WI38 (cell line): ENCODE results near the gene KLHL17.
A peak's percentile ranks its signal among the peaks of the same experiment; 100 is the strongest.

Source experiments
- H3K4me3 ChIP-seq: 2 replicates; pipeline ENCODE4 v1.5.1; 2011; ENCODE audit warnings: low read depth, mild to moderate bottlenecking, control low read depth, low read length
- TF ChIP-seq, protein P1 (sequence below): IDR thresholded peaks from 2 replicates; pipeline ENCODE4 v1.5.1; 2012; ENCODE audit warnings: low read depth, mild to moderate bottlenecking, control low read depth, low read length

The KLHL17 gene

DNA sequence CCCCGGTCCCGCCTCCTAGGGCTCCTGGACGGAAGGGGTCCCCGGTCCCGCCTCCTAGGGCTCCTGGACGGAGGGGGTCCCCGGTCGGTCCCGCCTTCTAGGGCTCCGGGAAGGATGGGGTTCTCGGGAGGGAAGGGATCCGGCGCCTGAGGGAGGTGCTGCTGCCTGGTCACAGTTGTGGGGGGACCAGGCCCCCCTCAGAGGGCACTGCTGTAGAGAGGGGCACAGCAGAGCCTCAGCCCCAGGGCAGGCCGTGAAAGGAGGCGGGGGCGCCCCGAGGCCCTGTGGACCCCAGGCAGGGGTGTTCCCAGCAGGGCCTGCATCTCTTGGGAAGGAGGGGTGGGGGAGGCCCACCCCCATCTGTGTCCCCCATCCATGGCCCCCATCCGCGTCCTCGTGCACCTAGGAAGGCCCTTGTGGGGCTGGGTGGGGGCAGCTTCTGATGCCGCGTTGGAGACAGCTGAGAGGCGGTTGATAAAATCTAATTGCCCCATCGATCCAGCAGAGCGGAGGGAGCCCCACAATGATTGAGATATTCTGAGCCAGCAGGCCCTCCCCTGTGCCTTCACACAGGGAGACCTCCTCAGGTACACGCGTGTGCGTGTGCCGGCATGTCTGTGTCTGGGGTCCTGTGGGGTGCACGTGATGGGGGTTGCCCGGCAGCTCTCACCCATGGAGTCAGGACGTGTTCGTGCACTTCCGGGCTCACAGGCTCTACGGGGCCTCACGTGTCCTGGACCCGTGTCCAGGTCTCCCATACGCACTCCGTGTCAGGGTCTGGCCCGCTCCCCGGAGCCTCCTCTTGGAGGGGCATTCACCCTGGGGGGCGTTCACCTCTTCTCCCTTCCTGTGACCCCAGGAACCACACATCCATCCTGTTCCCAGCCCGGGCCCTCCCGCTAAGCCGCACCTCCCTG, 23.8 kb upstream of the KLHL17 start:
- TF ChIP-seq, protein P1, sequence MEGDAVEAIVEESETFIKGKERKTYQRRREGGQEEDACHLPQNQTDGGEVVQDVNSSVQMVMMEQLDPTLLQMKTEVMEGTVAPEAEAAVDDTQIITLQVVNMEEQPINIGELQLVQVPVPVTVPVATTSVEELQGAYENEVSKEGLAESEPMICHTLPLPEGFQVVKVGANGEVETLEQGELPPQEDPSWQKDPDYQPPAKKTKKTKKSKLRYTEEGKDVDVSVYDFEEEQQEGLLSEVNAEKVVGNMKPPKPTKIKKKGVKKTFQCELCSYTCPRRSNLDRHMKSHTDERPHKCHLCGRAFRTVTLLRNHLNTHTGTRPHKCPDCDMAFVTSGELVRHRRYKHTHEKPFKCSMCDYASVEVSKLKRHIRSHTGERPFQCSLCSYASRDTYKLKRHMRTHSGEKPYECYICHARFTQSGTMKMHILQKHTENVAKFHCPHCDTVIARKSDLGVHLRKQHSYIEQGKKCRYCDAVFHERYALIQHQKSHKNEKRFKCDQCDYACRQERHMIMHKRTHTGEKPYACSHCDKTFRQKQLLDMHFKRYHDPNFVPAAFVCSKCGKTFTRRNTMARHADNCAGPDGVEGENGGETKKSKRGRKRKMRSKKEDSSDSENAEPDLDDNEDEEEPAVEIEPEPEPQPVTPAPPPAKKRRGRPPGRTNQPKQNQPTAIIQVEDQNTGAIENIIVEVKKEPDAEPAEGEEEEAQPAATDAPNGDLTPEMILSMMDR, result no peak
- H3K4me3 ChIP-seq, result no peak overlapping the region

DNA sequence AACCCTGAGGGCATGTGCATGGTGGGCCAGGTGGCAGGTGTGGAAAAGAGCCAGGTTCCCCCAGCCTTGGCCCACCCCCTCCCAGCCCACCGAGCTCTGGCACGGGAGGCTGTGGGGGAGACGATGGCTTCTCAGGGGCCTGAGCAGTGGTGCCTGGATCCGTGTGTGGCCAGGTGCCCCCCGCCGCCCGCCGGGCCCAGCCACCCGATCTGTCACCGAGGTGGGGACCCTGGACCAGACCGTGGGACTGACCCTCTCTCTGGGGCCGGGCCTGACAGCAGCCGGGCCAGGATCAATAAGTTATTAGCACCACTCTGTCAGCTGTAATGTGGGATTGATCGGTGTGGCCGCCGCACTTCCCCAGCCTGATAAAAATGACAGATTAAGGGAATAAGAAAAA, 22.9 kb upstream of the KLHL17 start:
- H3K4me3 ChIP-seq, result no peak overlapping the region
- TF ChIP-seq, protein P1, result no peak

DNA sequence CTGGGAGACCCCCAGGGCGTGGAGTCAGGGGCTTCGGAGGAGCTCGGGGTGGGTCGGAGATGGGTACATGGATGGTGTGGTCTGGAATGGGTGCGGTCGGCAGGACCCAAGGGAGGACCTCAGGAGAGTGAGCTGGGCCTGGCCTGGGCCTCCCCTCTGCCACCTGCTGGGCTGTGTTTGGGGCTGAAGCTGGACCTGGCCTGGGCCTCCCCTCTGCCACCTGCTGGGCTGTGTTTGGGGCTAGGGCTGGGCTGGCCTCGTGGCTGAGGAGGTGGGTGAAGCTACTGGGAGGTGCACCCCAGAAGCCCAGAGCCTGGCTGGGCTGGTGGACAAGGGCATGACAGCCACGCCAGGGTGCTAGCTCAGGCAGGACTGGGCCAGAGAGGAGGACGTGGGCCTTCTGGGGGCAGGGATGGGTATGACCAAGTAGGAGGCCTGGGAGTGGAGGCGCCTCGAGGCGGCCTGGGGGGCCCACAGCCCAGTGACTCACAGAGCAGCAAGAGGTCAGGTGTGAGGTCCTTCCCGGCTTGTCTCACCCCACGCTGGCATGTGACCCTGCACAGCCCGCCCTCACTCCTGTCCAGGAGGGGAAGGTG, 22.2 kb upstream of the KLHL17 start:
- no peak overlapping the region for H3K4me3 ChIP-seq
- TF ChIP-seq, protein P1, result peak; percentile 41

DNA sequence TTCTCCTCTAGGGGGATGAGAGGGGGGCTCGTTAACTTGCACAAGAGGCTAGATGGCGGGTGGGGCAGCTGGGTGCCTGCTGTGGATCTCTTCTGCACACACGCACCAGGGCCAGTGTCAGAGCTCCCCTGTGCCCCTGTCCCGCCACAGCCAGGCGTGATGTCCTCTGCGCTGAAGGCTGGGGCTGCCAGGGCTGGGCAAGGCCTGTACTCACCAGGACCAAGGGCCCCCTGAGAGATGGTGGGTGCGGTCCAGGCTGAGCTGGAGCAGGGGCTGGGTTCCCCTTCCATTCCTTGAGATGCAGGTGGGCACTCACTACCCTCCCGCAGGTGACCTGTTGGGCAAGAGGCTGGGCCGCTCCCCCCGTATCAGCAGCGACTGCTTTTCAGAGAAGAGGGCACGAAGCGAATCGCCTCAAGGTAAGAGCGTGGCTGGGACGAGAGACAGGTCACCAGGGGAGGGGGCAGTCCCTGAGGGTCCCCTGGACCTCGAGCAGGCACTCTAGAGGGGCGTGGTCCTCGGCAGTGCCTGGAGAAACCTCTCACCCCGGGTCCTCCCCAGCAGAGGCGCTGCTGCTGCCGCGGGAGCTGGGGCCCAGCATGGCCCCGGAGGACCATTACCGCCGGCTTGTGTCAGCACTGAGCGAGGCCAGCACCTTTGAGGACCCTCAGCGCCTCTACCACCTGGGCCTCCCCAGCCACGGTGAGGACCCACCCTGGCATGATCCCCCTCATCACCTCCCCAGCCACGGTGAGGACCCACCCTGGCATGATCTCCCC, 21.5 kb upstream of the KLHL17 start:
- H3K4me3 ChIP-seq, result no peak overlapping the region
- TF ChIP-seq, protein P1, result no peak

DNA sequence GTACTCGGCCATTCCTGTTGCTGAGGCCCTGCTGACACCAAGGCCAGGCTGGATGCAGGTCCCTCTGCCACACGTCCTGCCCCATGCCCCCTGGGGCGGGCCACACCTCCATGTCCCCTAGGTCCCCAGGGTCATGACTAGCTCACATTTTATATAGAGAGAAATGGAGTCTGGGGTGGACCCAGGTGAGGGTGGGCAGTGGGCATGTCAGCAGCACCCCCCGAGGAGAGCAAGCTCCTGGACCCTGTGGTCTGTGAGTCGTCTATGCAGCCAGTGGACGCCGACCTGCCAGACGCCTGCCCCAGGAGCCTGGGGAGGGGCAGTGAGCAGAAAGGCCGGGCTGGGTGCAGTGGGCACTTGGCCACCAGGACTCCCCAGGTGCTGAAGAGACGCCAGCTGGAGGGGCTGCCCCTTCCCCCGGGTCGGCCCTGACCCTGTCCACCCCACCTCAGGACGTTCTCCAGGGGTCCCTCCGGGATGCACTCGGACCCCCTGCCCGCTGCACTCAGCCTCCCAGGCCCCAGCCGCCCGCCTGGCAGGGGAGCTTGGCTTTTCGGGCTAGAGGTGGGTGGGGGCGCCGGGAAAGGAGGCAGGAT, 20.8 kb upstream of the KLHL17 start:
- H3K4me3 ChIP-seq, result no peak overlapping the region
- TF ChIP-seq, protein P1, result no peak

DNA sequence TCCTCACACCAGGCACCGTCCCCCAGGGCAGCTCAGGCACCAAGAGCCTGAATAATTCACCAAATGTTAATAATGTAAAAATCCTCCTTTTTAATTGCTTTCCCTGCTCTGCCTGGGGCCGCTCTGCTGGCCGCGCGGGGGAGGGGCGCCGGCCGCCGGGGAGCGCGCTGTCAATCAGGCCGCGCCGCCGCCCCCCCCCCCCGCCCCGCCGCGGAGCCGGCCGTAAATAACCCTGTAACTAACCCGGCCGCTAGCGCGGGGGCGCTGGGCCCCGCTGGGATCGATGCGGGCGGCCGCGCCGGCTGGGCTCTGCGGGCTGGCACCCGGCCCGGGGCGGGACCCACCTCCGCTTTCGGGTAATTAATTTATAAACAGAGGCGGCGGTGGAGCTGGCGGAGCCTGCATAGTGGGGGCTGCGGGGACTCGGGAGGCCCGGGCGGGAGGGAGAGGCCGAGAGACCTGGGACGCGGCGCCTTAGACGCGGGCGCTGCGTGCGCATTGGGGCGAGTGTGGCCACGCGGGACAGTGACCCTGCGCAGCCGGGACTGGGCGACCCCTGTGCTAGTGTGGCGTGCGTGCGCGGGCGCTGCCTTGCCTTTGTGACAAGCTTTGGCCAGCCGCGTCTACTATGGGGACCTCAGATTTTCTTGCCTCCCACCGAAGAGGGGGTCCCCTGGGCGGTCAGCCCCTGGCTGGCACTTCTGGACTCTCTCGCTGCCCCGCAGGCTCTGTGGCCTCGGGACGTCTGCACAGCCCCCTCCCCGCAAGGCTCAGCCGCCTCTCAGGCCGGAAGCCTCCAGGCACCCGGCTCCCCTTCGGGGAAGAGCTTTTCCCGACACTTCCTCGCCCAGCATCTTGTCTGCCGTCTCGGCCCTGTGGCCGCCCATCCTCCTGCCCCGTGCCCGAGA, 20.0 kb upstream of the KLHL17 start:
- TF ChIP-seq, protein P1, result no peak
- peak overlapping the region; percentile 34 for H3K4me3 ChIP-seq
